HCT116 (cell line): ENCODE results near the gene F2R. TPM values are rescaled to one million over a fixed set of nuclear protein-coding genes. Genes with fewer than 3 reads are reported as not detected.

Experiments used
- ATAC-seq: fragments of 200-7000 bp; cut with Tn5 transposase; 2 replicates; pipeline ENCODE4 v1.9.1; 2020; ENCODE audit warnings: mild to moderate bottlenecking, moderate library complexity
- BruUV-seq: library from RNA; stranded (reverse); fragments of 400-500 nt; replicated peaks from 2 replicates; lab custom pipeline; 2021; lab: Mats Ljungman, UMichigan
- CTCF ChIA-PET: fragments of 300-600 bp; sonication (Branson Sonifier 250); formaldehyde crosslinking; loops from one replicate; lab custom pipeline; 2021; ENCODE audit warnings: antibody characterized with exemption; lab: Charles Lee
- POLR2A ChIA-PET: fragments of 300-600, 350-600 bp; sonication (Branson Sonifier 250); formaldehyde crosslinking; loops from one replicate; lab custom pipeline; 2021; ENCODE audit warnings: antibody characterized with exemption; lab: Charles Lee
- RAD21 ChIA-PET, 2 experiments: fragments of 300-600 bp; sonication (Branson Sonifier 250); formaldehyde crosslinking; loops; one replicate each; lab custom pipeline; 2023; ENCODE audit warnings: low total read pairs in 2 of 2; ENCODE audit not compliant: uncharacterized antibody in 2 of 2, unreplicated experiment in 2 of 2, low non-redundant PET in 1 of 2; lab: Charles Lee
- DNase-seq: peaks from one replicate; pipeline ENCODE4 v3.0.0-alpha.2; 2010; ENCODE audit warnings: low read depth, low spot score
- H2AFZ ChIP-seq: fragments of 200-600 bp; shearing (Covaris generic), sonication (generic); 2 replicates; pipeline ENCODE4 v1.6.1; 2017; ENCODE audit warnings: low read depth, mixed run types, mixed read lengths, antibody characterized with exemption, low read length; ENCODE audit not compliant: poor library complexity, severe bottlenecking
- H3K27ac ChIP-seq: 2 replicates; pipeline ENCODE4 v1.5.1; 2012; ENCODE audit warnings: low read depth, low read length
- H3K27me3 ChIP-seq: fragments of 200-600 bp; sonication (generic); 2 replicates; pipeline ENCODE4 v1.6.1; 2016; ENCODE audit warnings: mixed run types, low read length, mixed read lengths; ENCODE audit not compliant: insufficient read depth
- H3K36me3 ChIP-seq, 2 experiments: fragments of 200-500 bp in 1 of 2; fragments of 200-600 bp in 1 of 2; sonication (Bioruptor generic) in 1 of 2; sonication (generic) in 1 of 2; 2 replicates each; pipeline versions ENCODE4 v1.5.1 to v1.6.1; 2014 to 2016; ENCODE audit warnings: low read length in 2 of 2, inconsistent platforms in 1 of 2, mixed read lengths in 1 of 2, mixed run types in 1 of 2; ENCODE audit not compliant: insufficient read depth in 2 of 2, control insufficient read depth in 1 of 2
- H3K4me1 ChIP-seq, 2 experiments: fragments of 200-600 bp in 1 of 2; sonication (generic) in 1 of 2; 2 replicates each; pipeline versions ENCODE4 v1.5.1 to v1.6.1; 2012 to 2017; ENCODE audit warnings: low read length in 2 of 2, inconsistent platforms in 1 of 2, mild to moderate bottlenecking in 1 of 2, mixed read lengths in 1 of 2, mixed run types in 1 of 2, moderate library complexity in 1 of 2; ENCODE audit not compliant: insufficient read depth in 2 of 2, control insufficient read depth in 1 of 2
- H3K4me2 ChIP-seq: fragments of 200-600 bp; sonication (generic); 2 replicates; pipeline ENCODE4 v1.6.1; 2017; ENCODE audit warnings: mixed run types, low read length, mixed read lengths
- H3K4me3 ChIP-seq, 2 experiments: fragments of 200-600 bp in 1 of 2; sonication (generic) in 1 of 2; replicated peaks in 1 of 2; 2 replicates each; pipeline ENCODE4 v1.5.1; 2011 to 2016; ENCODE audit warnings: low read length in 2 of 2, control low read depth in 1 of 2, low read depth in 1 of 2, mild to moderate bottlenecking in 1 of 2, mixed read lengths in 1 of 2, mixed run types in 1 of 2
- H3K79me2 ChIP-seq: fragments of 200-600 bp; sonication (generic); 2 replicates; pipeline ENCODE4 v1.6.1; 2017; ENCODE audit warnings: mild to moderate bottlenecking, mixed run types, low read length, moderate library complexity, mixed read lengths; ENCODE audit not compliant: insufficient read depth
- H3K9ac ChIP-seq: fragments of 200-600 bp; sonication (generic); 2 replicates; pipeline ENCODE4 v1.6.1; 2016; ENCODE audit warnings: low read length, mixed read lengths
- H3K9me2 ChIP-seq: fragments of 200-600 bp; sonication (generic), shearing (Covaris generic); 2 replicates; pipeline ENCODE4 v1.6.1; 2017; ENCODE audit warnings: mixed run types, mild to moderate bottlenecking, moderate library complexity; ENCODE audit not compliant: insufficient read depth
- H3K9me3 ChIP-seq, 2 experiments: fragments of 200-500 bp in 1 of 2; fragments of 200-600 bp in 1 of 2; sonication (Bioruptor generic) in 1 of 2; sonication (generic) in 1 of 2; 2 replicates each; pipeline ENCODE4 v1.6.1; 2014 to 2017; ENCODE audit warnings: low read length in 2 of 2, mixed read lengths in 2 of 2, inconsistent platforms in 1 of 2, low read depth in 1 of 2, mild to moderate bottlenecking in 1 of 2, mixed run types in 1 of 2, moderate library complexity in 1 of 2; ENCODE audit not compliant: control insufficient read depth in 1 of 2, insufficient read depth in 1 of 2
- H4K20me1 ChIP-seq: fragments of 200-600 bp; sonication (generic), shearing (Covaris generic); 2 replicates; pipeline ENCODE4 v1.6.1; 2017; ENCODE audit warnings: mixed run types, mild to moderate bottlenecking, moderate library complexity; ENCODE audit not compliant: insufficient read depth
- EGR1 ChIP-seq: IDR thresholded peaks from 2 replicates; pipeline ENCODE4 v1.6.1; 2012; ENCODE audit warnings: low read depth
- EZH2phosphoT487 ChIP-seq: fragments of 200-600 bp; IDR thresholded peaks from 2 replicates; pipeline ENCODE4 v1.6.1; 2018; ENCODE audit warnings: antibody characterized with exemption, borderline replicate concordance
- JUND ChIP-seq: IDR thresholded peaks from 2 replicates; pipeline ENCODE4 v1.6.1; 2012
- POLR2A ChIP-seq: IDR thresholded peaks from 2 replicates; pipeline ENCODE4 v1.7.0; 2011; ENCODE audit warnings: borderline replicate concordance; ENCODE audit not compliant: insufficient read depth, insufficient read length; ENCODE audit errors: extremely low read depth
- POLR2AphosphoS5 ChIP-seq: IDR thresholded peaks from 2 replicates; pipeline ENCODE4 v1.6.1; 2011; ENCODE audit warnings: mild to moderate bottlenecking, low read depth, low read length, moderate library complexity
- RAD21 ChIP-seq: IDR thresholded peaks from 2 replicates; pipeline ENCODE4 v1.6.1; 2012; ENCODE audit warnings: low read depth, mild to moderate bottlenecking
- SIN3A ChIP-seq: IDR thresholded peaks from 2 replicates; pipeline ENCODE4 v1.6.1; 2012; ENCODE audit warnings: low read depth
- SP1 ChIP-seq: IDR thresholded peaks from 2 replicates; pipeline ENCODE4 v1.6.1; 2012; ENCODE audit warnings: low read depth
- SRF ChIP-seq: IDR thresholded peaks from 2 replicates; pipeline ENCODE4 v1.6.1; 2012; ENCODE audit warnings: low read depth
- TCF7L2 ChIP-seq: IDR thresholded peaks from 2 replicates; pipeline ENCODE4 v1.7.0; 2011; ENCODE audit warnings: borderline replicate concordance, inconsistent platforms; ENCODE audit not compliant: insufficient read depth, insufficient read length; ENCODE audit errors: extremely low read depth
- ZFX ChIP-seq: fragments of 450-650 bp; IDR thresholded peaks from 2 replicates; pipeline ENCODE4 v1.6.1; 2017
- ZNF274 ChIP-seq: fragments of 200-500 bp; sonication (Bioruptor generic); IDR thresholded peaks from 2 replicates; pipeline ENCODE4 v1.6.1; 2014; ENCODE audit warnings: mild to moderate bottlenecking, low read depth, low read length, inconsistent platforms
- intact Hi-C: fragments of 100-400 bp; cut with micrococcal nuclease; formaldehyde crosslinking; loops from 2 replicates; pipeline ENCODE4 v1.10.0; 2022
- total RNA-seq: library from RNA; stranded (reverse); gene quantifications from one replicate; pipeline ENCODE4 v1.2.1, GENCODE V29; 2021; ENCODE audit not compliant: unreplicated experiment
- TF ChIP-seq, protein P1 (sequence below): IDR thresholded peaks from 2 replicates; pipeline ENCODE4 v1.6.1; 2012
- TF ChIP-seq, protein P2 (sequence below): IDR thresholded peaks from 2 replicates; pipeline ENCODE4 v1.6.1; 2012; ENCODE audit warnings: low read depth

F2R gene
- total RNA-seq, 1 experiment from 2014 or later = 16.6 TPM

GRCh38 chr5:76714751-76715485 lies 1.0 kb upstream of the F2R start:
- peaks cover 5 to 23% of the 10 kb centered on the region in 2 experiments; a peak in 3 of 4 replicates for H3K4me1 ChIP-seq

GRCh38 chr5:76715486-76715735 lies 515 bp upstream of the F2R start:
- intact Hi-C loops = loop anchor here (5.0 kb wide), 1 partner anchor 57 kb away; no protein-coding TSS in a partner anchor
- ChIA-PET CTCF (interaction anchor here (0.6 to 0.7 kb wide), 2 partner anchors 59 to 101 kb away, joined by 3 to 4 read pairs; no protein-coding TSS in a partner anchor), RAD21 (interaction anchor here in 1 of 2 experiments (0.7 kb wide), 1 partner anchor 68 kb away, joined by 3 read pairs; no protein-coding TSS in a partner anchor), POLR2A (no interaction called here)
- H3K4me2 ChIP-seq = peak overlapping the region; percentile 98
- no peak for TF ChIP-seq ZFX
- TF ChIP-seq, protein P1, sequence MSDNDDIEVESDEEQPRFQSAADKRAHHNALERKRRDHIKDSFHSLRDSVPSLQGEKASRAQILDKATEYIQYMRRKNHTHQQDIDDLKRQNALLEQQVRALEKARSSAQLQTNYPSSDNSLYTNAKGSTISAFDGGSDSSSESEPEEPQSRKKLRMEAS = no peak
- no peak for TF ChIP-seq SRF
- no peak for TF ChIP-seq POLR2A
- no peak for TF ChIP-seq ZNF274
- TF ChIP-seq SIN3A = no peak
- no peak for TF ChIP-seq SP1
- TF ChIP-seq RAD21 = no peak
- TF ChIP-seq JUND = no peak
- TF ChIP-seq EZH2phosphoT487 = no peak
- TF ChIP-seq, protein P2, sequence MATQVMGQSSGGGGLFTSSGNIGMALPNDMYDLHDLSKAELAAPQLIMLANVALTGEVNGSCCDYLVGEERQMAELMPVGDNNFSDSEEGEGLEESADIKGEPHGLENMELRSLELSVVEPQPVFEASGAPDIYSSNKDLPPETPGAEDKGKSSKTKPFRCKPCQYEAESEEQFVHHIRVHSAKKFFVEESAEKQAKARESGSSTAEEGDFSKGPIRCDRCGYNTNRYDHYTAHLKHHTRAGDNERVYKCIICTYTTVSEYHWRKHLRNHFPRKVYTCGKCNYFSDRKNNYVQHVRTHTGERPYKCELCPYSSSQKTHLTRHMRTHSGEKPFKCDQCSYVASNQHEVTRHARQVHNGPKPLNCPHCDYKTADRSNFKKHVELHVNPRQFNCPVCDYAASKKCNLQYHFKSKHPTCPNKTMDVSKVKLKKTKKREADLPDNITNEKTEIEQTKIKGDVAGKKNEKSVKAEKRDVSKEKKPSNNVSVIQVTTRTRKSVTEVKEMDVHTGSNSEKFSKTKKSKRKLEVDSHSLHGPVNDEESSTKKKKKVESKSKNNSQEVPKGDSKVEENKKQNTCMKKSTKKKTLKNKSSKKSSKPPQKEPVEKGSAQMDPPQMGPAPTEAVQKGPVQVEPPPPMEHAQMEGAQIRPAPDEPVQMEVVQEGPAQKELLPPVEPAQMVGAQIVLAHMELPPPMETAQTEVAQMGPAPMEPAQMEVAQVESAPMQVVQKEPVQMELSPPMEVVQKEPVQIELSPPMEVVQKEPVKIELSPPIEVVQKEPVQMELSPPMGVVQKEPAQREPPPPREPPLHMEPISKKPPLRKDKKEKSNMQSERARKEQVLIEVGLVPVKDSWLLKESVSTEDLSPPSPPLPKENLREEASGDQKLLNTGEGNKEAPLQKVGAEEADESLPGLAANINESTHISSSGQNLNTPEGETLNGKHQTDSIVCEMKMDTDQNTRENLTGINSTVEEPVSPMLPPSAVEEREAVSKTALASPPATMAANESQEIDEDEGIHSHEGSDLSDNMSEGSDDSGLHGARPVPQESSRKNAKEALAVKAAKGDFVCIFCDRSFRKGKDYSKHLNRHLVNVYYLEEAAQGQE = no peak
- TF ChIP-seq POLR2AphosphoS5 = no peak
- no peak for TF ChIP-seq EGR1
- peak overlapping the region; percentile 92 for H2AFZ ChIP-seq
- no peaks in the 10 kb centered on the region for H3K27me3 ChIP-seq
- H3K27ac ChIP-seq = peak overlapping the region; percentile 31; the same call in 1 of the 2 replicates
- peaks cover 5 to 23% of the 10 kb centered on the region in 2 experiments; a peak in 3 of 4 replicates for H3K4me1 ChIP-seq
- H3K9ac ChIP-seq = peak overlapping the region; percentile 76
- no peaks in the 10 kb centered on the region for H3K36me3 ChIP-seq
- no peaks in the 10 kb centered on the region for H3K9me3 ChIP-seq
- BruUV-seq = no TSS peak
- H3K4me3 ChIP-seq = peak overlapping the region; percentile 66 to 83
- no peaks in the 10 kb centered on the region for H4K20me1 ChIP-seq
- ATAC-seq = no peak
- H3K9me2 ChIP-seq = no peaks in the 10 kb centered on the region
- peaks cover 15% of the 10 kb centered on the region for H3K79me2 ChIP-seq
- no peak for DNase-seq

More at GRCh38 chr5:76714751-76715485, 1.0 kb upstream of the F2R start:
- Histone ChIP-seq H3K4me2 (peak overlapping the region; percentile 98), H3K9me3 (no peaks in the 10 kb centered on the region), H3K79me2 (peaks cover 15% of the 10 kb centered on the region), H3K9me2 (no peaks in the 10 kb centered on the region), H4K20me1 (no peaks in the 10 kb centered on the region), H3K4me3 (peak overlapping the region; percentile 66 to 83), H3K27ac (no peak overlapping the region), H2AFZ (peak overlapping the region; percentile 92), H3K9ac (peak overlapping the region; percentile 76), H3K36me3 (no peaks in the 10 kb centered on the region), H3K27me3 (no peaks in the 10 kb centered on the region)
- BruUV-seq = no TSS peak
- intact Hi-C loops = loop anchor here (5.0 kb wide), 1 partner anchor 57 kb away; no protein-coding TSS in a partner anchor
- ChIA-PET POLR2A (no interaction called here), RAD21 (interaction anchor here in 1 of 2 experiments (0.7 kb wide), 1 partner anchor 68 kb away, joined by 3 read pairs; no protein-coding TSS in a partner anchor), CTCF (interaction anchor here (0.6 to 1.0 kb wide), 3 partner anchors 59 to 102 kb away, joined by 3 to 6 read pairs (median 4); no protein-coding TSS in a partner anchor)
- ATAC-seq (no peak), DNase-seq (no peak)
- TF ChIP-seq SP1 (no peak), TCF7L2 (no peak), SIN3A (no peak)
